Measurements from ENCODE around the gene TRPC3.

The TRPC3 gene

GRCh38 chr4:121913667-121914066 lies 38.2 kb downstream of the TRPC3 start:
- no peak overlapping the region for H3K27ac ChIP-seq (ENCODE audit: low read depth, low read length)
- no peak overlapping the region for H3K9ac ChIP-seq (ENCODE audit: low read length)
- H3K9me3 ChIP-seq (ENCODE audit: control insufficient read depth, insufficient read depth, low read depth, low read length): no peaks in the 10 kb centered on the region
- H3K36me3 ChIP-seq (ENCODE audit: control insufficient read depth, insufficient read depth, low read length): no peaks in the 10 kb centered on the region
- no peak overlapping the region for H3K4me3 ChIP-seq (ENCODE audit: low read depth, low read length)
- H3K27me3 ChIP-seq (ENCODE audit: control insufficient read depth, insufficient read depth, low read length): no peaks in the 10 kb centered on the region
- no peaks in the 10 kb centered on the region for H3K4me1 ChIP-seq (ENCODE audit: control insufficient read depth, insufficient read depth, low read length)

GRCh38 chr4:121908346-121908745 lies 43.5 kb downstream of the TRPC3 start:
- Histone ChIP-seq H3K9ac (ENCODE audit: low read length) (no peak overlapping the region), H3K4me1 (ENCODE audit: control insufficient read depth, insufficient read depth, low read length) (no peaks in the 10 kb centered on the region), H3K4me3 (ENCODE audit: low read depth, low read length) (no peak overlapping the region), H3K27ac (ENCODE audit: low read depth, low read length) (no peak overlapping the region), H3K9me3 (ENCODE audit: control insufficient read depth, insufficient read depth, low read depth, low read length) (no peaks in the 10 kb centered on the region), H3K36me3 (ENCODE audit: control insufficient read depth, insufficient read depth, low read length) (no peaks in the 10 kb centered on the region), H3K27me3 (ENCODE audit: control insufficient read depth, insufficient read depth, low read length) (no peaks in the 10 kb centered on the region)

- no peaks in the 10 kb centered on the region for H3K4me1 ChIP-seq (ENCODE audit: control insufficient read depth, insufficient read depth, low read length)
- no peak overlapping the region for H3K4me3 ChIP-seq (ENCODE audit: low read depth, low read length)
- H3K9ac ChIP-seq (ENCODE audit: low read length): no peak overlapping the region
- no peaks in the 10 kb centered on the region for H3K27me3 ChIP-seq (ENCODE audit: control insufficient read depth, insufficient read depth, low read length)
- H3K9me3 ChIP-seq (ENCODE audit: control insufficient read depth, insufficient read depth, low read depth, low read length): no peaks in the 10 kb centered on the region
- no peaks in the 10 kb centered on the region for H3K36me3 ChIP-seq (ENCODE audit: control insufficient read depth, insufficient read depth, low read length)
- no peak overlapping the region for H3K27ac ChIP-seq (ENCODE audit: low read depth, low read length)
Observed at GRCh38 chr4:121900132-121900983, 51.5 kb downstream of the TRPC3 start.

GRCh38 chr4:121898150-121898549 lies 53.7 kb downstream of the TRPC3 start:
- H3K4me3 ChIP-seq (ENCODE audit: low read depth, low read length): no peak overlapping the region

GRCh38 chr4:121888134-121888533 lies 63.7 kb downstream of the TRPC3 start:
- H3K4me1 ChIP-seq (ENCODE audit: control insufficient read depth, insufficient read depth, low read length): no peaks in the 10 kb centered on the region
- H3K4me3 ChIP-seq (ENCODE audit: low read depth, low read length): no peak overlapping the region
- no peaks in the 10 kb centered on the region for H3K9me3 ChIP-seq (ENCODE audit: control insufficient read depth, insufficient read depth, low read depth, low read length)
- H3K9ac ChIP-seq (ENCODE audit: low read length): no peak overlapping the region
- H3K36me3 ChIP-seq (ENCODE audit: control insufficient read depth, insufficient read depth, low read length): no peaks in the 10 kb centered on the region
- no peak overlapping the region for H3K27ac ChIP-seq (ENCODE audit: low read depth, low read length)
- H3K27me3 ChIP-seq (ENCODE audit: control insufficient read depth, insufficient read depth, low read length): no peaks in the 10 kb centered on the region

More at GRCh38 chr4:121898150-121898549, 53.7 kb downstream of the TRPC3 start:
- Histone ChIP-seq H3K4me1 (ENCODE audit: control insufficient read depth, insufficient read depth, low read length) (no peaks in the 10 kb centered on the region), H3K27me3 (ENCODE audit: control insufficient read depth, insufficient read depth, low read length) (no peaks in the 10 kb centered on the region), H3K36me3 (ENCODE audit: control insufficient read depth, insufficient read depth, low read length) (no peaks in the 10 kb centered on the region), H3K9ac (ENCODE audit: low read length) (no peak overlapping the region), H3K9me3 (ENCODE audit: control insufficient read depth, insufficient read depth, low read depth, low read length) (no peaks in the 10 kb centered on the region), H3K27ac (ENCODE audit: low read depth, low read length) (no peak overlapping the region)

- no peaks in the 10 kb centered on the region for H3K4me1 ChIP-seq (ENCODE audit: control insufficient read depth, insufficient read depth, low read length)
- no peak overlapping the region for H3K4me3 ChIP-seq (ENCODE audit: low read depth, low read length)
- no peaks in the 10 kb centered on the region for H3K9me3 ChIP-seq (ENCODE audit: control insufficient read depth, insufficient read depth, low read depth, low read length)
- H3K36me3 ChIP-seq (ENCODE audit: control insufficient read depth, insufficient read depth, low read length): no peaks in the 10 kb centered on the region
- H3K9ac ChIP-seq (ENCODE audit: low read length): no peak overlapping the region
- H3K27me3 ChIP-seq (ENCODE audit: control insufficient read depth, insufficient read depth, low read length): no peaks in the 10 kb centered on the region
- H3K27ac ChIP-seq (ENCODE audit: low read depth, low read length): no peak overlapping the region
Observed at GRCh38 chr4:121885115-121885514, 66.7 kb downstream of the TRPC3 start.

GRCh38 chr4:121881158-121881557 lies 70.7 kb downstream of the TRPC3 start:
- no peaks in the 10 kb centered on the region for H3K4me1 ChIP-seq (ENCODE audit: control insufficient read depth, insufficient read depth, low read length)
- no peaks in the 10 kb centered on the region for H3K36me3 ChIP-seq (ENCODE audit: control insufficient read depth, insufficient read depth, low read length)
- H3K9me3 ChIP-seq (ENCODE audit: control insufficient read depth, insufficient read depth, low read depth, low read length): no peaks in the 10 kb centered on the region
- H3K27me3 ChIP-seq (ENCODE audit: control insufficient read depth, insufficient read depth, low read length): no peaks in the 10 kb centered on the region
- H3K9ac ChIP-seq (ENCODE audit: low read length): no peak overlapping the region
- H3K4me3 ChIP-seq (ENCODE audit: low read depth, low read length): no peak overlapping the region
- H3K27ac ChIP-seq (ENCODE audit: low read depth, low read length): no peak overlapping the region

- H3K9ac ChIP-seq (ENCODE audit: low read length): no peak overlapping the region
- H3K27ac ChIP-seq (ENCODE audit: low read depth, low read length): no peak overlapping the region
- H3K36me3 ChIP-seq (ENCODE audit: control insufficient read depth, insufficient read depth, low read length): no peaks in the 10 kb centered on the region
- H3K4me1 ChIP-seq (ENCODE audit: control insufficient read depth, insufficient read depth, low read length): no peaks in the 10 kb centered on the region
- no peak overlapping the region for H3K4me3 ChIP-seq (ENCODE audit: low read depth, low read length)
- no peaks in the 10 kb centered on the region for H3K9me3 ChIP-seq (ENCODE audit: control insufficient read depth, insufficient read depth, low read depth, low read length)
- H3K27me3 ChIP-seq (ENCODE audit: control insufficient read depth, insufficient read depth, low read length): no peaks in the 10 kb centered on the region
Observed at GRCh38 chr4:121879135-121879534, 72.7 kb downstream of the TRPC3 start.

GRCh38 chr4:121877041-121877773 lies 74.7 kb downstream of the TRPC3 start:
- Histone ChIP-seq H3K27me3 (ENCODE audit: control insufficient read depth, insufficient read depth, low read length) (no peaks in the 10 kb centered on the region), H3K36me3 (ENCODE audit: control insufficient read depth, insufficient read depth, low read length) (no peaks in the 10 kb centered on the region), H3K27ac (ENCODE audit: low read depth, low read length) (no peak overlapping the region), H3K9ac (ENCODE audit: low read length) (no peak overlapping the region), H3K9me3 (ENCODE audit: control insufficient read depth, insufficient read depth, low read depth, low read length) (no peaks in the 10 kb centered on the region), H3K4me3 (ENCODE audit: low read depth, low read length) (no peak overlapping the region), H3K4me1 (ENCODE audit: control insufficient read depth, insufficient read depth, low read length) (no peaks in the 10 kb centered on the region)

GRCh38 chr4:121876070-121876469 lies 75.8 kb downstream of the TRPC3 start:
- Histone ChIP-seq H3K9me3 (ENCODE audit: control insufficient read depth, insufficient read depth, low read depth, low read length) (no peaks in the 10 kb centered on the region), H3K27me3 (ENCODE audit: control insufficient read depth, insufficient read depth, low read length) (no peaks in the 10 kb centered on the region), H3K27ac (ENCODE audit: low read depth, low read length) (no peak overlapping the region)

GRCh38 chr4:121875652-121876051 lies 76.2 kb downstream of the TRPC3 start:
- Histone ChIP-seq H3K9ac (ENCODE audit: low read length) (no peak overlapping the region), H3K4me3 (ENCODE audit: low read depth, low read length) (no peak overlapping the region), H3K36me3 (ENCODE audit: control insufficient read depth, insufficient read depth, low read length) (no peaks in the 10 kb centered on the region)

More at GRCh38 chr4:121876070-121876469, 75.8 kb downstream of the TRPC3 start:
- no peak overlapping the region for H3K9ac ChIP-seq (ENCODE audit: low read length)
- H3K36me3 ChIP-seq (ENCODE audit: control insufficient read depth, insufficient read depth, low read length): no peaks in the 10 kb centered on the region
- no peaks in the 10 kb centered on the region for H3K4me1 ChIP-seq (ENCODE audit: control insufficient read depth, insufficient read depth, low read length)
- no peak overlapping the region for H3K4me3 ChIP-seq (ENCODE audit: low read depth, low read length)

More at GRCh38 chr4:121875652-121876051, 76.2 kb downstream of the TRPC3 start:
- Histone ChIP-seq H3K27me3 (ENCODE audit: control insufficient read depth, insufficient read depth, low read length) (no peaks in the 10 kb centered on the region), H3K9me3 (ENCODE audit: control insufficient read depth, insufficient read depth, low read depth, low read length) (no peaks in the 10 kb centered on the region), H3K27ac (ENCODE audit: low read depth, low read length) (no peak overlapping the region), H3K4me1 (ENCODE audit: control insufficient read depth, insufficient read depth, low read length) (no peaks in the 10 kb centered on the region)

All from HUES6 (cell line).